ENCODE measurements around the gene KCNF1.

- no peak for TF ChIP-seq CTCF (IDR thresholded peaks at IDR 0.05; ENCODE audit: low read length)
- TF ChIP-seq EZH2 (optimal IDR thresholded peaks at IDR 0.05; ENCODE audit: low read depth, low read length), result no peak
Observed at GRCh38 chr2:10954856-10955818, 43.4 kb downstream of the KCNF1 start.
